Testis (tissue), 2 donors: Measurements from ENCODE around the gene CSNK1E.

ENCODE experiments used
- POLR2A ChIP-seq: fragments of 450-650 bp; IDR thresholded peaks from one replicate; pipeline ENCODE4 v1.6.1; 2017; ENCODE audit warnings: antibody characterized with exemption, mild to moderate bottlenecking, moderate library complexity
- TF ChIP-seq, protein P1 (sequence below), 3 experiments: fragments of 450-650 bp in 2 of 3; fragments of 200-600 bp in 1 of 3; sonication (generic) in 1 of 3; IDR thresholded peaks; one replicate each; pipeline ENCODE4 v1.5.1; 2016 to 2019; ENCODE audit warnings: antibody characterized with exemption in 3 of 3, mild to moderate bottlenecking in 2 of 3, moderate library complexity in 1 of 3

DNA sequence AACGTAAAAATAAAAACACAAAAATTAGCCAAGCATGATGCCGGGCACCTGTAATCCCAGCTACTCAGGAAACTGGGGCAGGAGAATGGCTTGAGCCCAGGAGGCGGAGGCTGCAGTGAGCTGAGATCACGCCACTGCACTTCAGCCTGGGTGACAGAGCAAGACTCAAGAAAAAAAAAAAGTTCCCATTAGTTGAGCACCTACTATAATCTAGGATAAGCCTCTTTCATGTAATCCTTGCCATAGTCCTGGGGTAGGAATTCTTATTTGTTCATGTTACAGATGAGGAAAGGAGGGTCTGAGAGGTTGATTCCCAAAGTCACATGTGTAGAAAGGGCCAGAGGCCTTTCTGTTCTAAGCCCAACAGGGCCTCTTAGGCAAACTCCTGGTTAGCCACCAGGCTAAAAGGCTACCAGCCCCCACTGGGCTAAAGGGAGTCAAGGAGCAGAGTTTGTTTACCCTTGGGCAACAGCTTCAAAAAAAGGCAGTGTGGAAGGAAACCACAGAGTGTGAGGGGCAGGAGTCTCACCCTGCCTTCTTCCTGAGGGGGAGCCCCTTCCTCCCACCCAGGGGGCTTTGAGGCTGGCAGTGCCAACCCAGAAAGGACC, 21.6 kb upstream of the CSNK1E start:
- no peak for TF ChIP-seq POLR2A
- TF ChIP-seq, protein P1, sequence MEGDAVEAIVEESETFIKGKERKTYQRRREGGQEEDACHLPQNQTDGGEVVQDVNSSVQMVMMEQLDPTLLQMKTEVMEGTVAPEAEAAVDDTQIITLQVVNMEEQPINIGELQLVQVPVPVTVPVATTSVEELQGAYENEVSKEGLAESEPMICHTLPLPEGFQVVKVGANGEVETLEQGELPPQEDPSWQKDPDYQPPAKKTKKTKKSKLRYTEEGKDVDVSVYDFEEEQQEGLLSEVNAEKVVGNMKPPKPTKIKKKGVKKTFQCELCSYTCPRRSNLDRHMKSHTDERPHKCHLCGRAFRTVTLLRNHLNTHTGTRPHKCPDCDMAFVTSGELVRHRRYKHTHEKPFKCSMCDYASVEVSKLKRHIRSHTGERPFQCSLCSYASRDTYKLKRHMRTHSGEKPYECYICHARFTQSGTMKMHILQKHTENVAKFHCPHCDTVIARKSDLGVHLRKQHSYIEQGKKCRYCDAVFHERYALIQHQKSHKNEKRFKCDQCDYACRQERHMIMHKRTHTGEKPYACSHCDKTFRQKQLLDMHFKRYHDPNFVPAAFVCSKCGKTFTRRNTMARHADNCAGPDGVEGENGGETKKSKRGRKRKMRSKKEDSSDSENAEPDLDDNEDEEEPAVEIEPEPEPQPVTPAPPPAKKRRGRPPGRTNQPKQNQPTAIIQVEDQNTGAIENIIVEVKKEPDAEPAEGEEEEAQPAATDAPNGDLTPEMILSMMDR (IDR thresholded peaks at IDR 0.05), result no peak
